DMS153 treated with DMSO at 0.1 percent for 48 hours (cell line): ENCODE results near the gene HS3ST5.
"Not testable (repeated sequence)": the region's sequence is repeated elsewhere in the genome, so short reads cannot be mapped to it uniquely, and the experiment has no call there.

ENCODE experiments used
- DNase-seq: peaks from one replicate; lab custom pipeline; 2025; ENCODE audit not compliant: unreplicated experiment; lab: John Stamatoyannopoulos, UW

HS3ST5 gene

GRCh38 chr6:114280239-114280982, 62.4 kb downstream of the HS3ST5 start:
- no peak for DNase-seq

DNA sequence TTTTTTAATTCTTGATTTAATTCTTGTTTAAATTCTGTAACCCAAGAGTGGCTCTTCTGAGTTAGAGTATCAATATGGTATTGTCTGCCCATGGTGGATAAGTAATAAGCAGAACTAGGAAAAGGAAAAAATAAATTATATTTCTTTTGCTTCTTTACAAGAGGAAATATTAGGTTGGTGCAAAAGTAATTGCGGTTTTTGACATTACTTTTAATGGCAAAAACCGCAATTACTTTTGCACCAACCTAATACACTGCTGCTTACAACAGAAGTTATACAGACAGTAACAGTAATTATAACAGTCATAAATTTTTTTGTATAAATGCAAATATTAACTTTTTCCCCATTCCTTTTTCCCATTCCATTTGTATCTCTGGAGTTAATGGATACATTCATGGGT, 65.6 kb downstream of the HS3ST5 start:
- no peak for DNase-seq

DNA sequence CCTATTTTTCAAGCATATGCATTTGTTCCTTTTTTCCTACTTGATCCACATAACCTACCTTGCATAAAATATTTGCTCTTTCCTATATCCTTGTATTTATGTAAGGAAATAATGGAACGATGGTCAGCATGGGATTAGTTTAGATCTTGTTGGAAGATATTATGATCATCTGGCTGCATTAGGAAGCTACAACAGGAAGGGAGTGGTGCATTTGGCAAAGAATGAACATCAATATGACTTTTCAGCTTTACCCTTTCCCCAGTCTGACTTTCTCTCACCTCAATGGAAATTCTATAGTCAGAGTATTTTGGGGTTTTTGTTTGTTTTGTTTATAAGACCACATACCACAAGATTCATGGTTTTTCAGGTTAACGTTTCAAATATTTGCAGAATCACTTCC, 66.0 kb downstream of the HS3ST5 start:
- DNase-seq = no peak

- DNase-seq = no peak
Measured at GRCh38 chr6:114274836-114275235, 68.0 kb downstream of the HS3ST5 start.

- no peak for DNase-seq
Measured at GRCh38 chr6:114272582-114272981, 70.2 kb downstream of the HS3ST5 start.

DNA sequence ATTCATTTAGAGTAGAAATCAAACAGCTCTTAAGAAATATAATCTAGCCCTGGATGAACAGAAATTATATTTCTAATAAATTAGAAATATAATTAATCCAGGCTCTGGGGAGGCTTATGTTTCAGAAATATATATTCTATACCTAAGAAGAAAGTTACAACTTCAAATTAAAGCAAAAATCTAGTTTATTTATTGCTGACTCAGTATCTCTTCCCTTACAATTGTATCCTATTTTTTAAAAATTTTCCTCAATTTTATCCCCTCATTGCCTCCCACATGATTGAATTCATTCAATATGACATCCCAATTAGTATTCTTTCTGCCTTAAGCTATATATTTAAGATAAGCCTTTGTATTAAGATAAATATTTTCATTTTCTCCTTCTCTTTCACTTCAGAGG, 71.4 kb downstream of the HS3ST5 start:
- no peak for DNase-seq

GRCh38 chr6:114267897-114268296, 74.9 kb downstream of the HS3ST5 start:
- no peak for DNase-seq

- no peak for DNase-seq
Measured at GRCh38 chr6:114260810-114261209, 82.0 kb downstream of the HS3ST5 start.

DNA sequence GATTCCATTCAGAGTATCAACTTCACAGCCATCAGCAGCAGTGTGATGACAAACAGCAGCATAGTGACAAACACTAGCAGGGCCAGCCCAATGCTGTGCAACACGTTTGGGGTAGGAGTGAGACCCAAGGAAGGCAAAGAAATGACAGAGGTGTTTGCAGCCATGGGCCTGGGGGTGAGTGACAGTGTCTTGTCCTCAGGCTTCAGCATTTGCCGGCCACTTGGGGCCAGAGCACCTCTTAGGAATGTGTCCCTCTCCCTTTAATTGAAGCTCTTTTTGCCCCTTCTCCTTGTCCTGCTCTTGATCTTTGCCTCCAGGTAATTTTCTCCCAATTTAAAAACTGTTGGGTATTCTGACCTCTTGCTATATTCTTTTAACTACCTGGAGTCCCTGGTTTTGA, 84.4 kb downstream of the HS3ST5 start:
- DNase-seq = no peak

DNA sequence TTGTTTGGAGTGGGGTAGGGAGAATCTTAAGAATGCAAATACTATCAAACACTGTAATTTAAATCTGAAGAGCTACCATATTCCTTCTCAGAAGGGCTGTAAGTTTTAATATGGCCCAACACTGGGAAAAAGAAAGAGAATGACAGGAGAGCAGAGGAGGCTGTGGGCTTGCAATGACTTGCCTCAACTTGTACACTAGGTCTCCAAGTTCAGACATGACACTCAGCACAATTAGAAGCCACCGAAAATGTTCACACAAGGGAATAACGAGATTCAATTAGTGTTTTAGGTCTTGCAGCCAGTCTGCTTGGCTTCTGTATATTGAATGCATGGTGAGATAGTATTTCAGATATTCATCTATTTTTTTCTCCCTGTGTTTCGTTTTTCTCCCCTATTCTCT, 89.4 kb downstream of the HS3ST5 start:
- DNase-seq = no peak

- DNase-seq = no peak
Measured at GRCh38 chr6:114249522-114249921, 93.3 kb downstream of the HS3ST5 start.

- no peak for DNase-seq
Measured at GRCh38 chr6:114247101-114247500, 95.7 kb downstream of the HS3ST5 start.

DNA sequence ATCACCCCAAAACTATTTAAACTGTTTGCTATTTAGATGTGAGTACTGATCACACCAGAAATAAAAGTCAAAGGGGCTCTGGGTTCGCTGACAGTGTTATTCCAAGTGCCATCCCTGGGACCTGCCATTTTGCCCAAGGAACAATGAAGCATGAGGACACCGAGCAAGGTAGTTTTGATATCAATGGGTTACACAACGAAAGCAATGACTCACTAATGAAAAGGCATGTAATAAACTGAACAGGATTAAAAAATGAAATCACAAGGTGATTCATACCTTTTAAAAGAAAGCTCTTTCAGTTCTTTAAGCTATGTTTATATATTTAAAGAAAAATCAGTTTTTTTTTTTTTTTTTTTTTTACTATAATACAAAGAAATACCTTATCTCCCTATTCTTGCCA, 102.0 kb downstream of the HS3ST5 start:
- no peak for DNase-seq

DNA sequence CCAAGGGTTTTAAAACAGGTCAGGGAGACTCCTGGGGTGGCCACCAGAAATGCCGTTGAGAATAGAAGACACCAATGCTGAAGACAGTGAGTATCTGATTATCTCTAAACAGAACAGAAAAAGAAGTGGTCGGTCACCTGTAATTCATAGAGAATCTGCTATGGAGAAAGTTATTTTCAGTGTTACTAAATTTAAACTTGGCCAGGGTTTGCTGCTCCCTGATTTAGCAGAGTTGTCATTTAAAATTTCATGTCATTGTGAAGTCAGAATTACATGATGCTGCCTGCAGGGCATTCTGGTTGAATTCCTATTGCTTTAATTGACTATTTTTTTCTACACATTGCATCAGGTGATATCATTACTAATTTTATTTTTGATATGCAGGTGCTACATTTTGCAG, 114.1 kb downstream of the HS3ST5 start:
- DNase-seq = no peak

DNA sequence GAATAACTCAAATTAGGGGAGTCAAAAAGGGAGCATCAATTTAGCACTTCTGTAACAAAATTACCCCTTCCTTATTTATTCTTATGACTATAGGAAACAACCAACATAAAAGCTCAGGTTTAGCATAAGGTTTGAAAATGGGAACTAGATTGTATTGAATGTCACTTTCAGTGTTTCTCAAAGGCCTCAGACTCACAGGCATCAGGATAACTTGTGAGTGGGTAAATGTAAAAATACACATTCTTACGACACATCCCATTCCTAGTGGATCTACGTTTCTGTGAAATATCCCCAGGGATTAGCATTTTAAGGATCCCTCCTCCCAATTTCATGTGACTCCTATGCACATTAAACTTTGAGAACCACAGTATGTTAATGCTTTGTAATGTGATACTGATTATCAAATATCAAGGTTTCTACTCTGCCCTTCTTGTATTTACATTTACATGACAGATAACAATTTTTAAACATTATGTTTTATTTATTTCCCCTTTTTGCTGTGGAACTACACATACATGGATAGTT, 114.8 kb downstream of the HS3ST5 start:
- no peak for DNase-seq

- DNase-seq = no peak
Measured at GRCh38 chr6:114220241-114220640, 122.6 kb downstream of the HS3ST5 start.

DNA sequence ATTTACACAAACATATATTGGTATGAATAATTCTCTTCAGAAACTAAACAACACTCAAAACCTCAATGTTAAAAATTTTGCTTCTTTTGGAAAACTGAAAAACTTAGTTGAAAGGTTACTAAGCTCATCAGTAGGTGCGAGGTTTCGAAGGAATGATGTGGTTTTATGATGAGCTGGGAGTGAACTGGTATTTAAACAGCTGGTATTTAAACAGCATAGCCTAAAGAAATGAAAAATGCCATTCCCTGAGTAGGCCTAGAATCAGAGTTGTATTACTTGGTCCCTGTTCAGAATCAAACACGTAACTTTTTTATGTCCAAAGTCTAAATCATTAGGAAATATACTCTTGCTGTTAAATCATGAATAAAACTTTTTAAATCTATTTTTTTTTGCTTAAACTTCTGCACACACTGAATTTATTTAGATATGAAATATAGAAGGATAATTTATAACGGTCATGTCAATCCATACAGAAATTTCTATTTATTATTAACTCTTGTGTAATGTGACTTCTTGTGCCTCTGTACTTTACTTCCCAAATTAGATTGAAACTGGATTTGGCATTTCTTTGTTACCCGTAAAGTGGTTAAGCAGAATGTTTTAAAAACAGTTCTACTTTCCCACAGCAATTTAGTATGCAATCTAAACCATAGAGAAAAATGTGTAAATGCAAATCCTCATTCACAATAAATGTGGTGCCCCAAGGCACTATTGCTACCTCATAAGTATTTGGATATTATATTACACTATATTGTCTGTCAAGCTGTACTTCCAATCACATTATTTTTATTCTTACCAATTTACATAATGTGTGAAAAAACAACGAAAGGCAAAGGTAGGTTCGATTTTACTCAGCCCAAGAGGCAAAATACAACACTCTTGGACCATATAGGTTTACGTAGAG, 124.1 kb downstream of the HS3ST5 start:
- no peak for DNase-seq

DNA sequence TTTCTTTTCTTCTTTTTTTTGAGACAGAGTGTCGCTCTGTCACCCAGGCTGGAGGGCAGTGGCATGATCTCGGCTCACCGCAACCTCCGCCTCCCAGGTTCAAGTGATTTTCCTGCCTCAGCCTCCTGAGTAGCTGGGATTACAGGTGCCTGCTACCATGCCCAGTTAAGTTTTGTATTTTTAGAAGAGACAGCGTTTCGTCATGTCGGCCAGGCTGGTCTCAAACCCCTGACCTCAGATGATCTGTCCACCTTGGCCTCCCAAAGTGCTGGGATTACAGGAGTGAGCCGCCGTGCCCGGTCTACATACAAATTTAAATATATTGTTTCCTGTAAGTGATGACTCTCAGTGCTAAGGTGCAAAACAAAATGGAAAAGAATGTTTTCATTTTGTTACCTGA, 124.8 kb downstream of the HS3ST5 start:
- DNase-seq = not testable (repeated sequence)

DNA sequence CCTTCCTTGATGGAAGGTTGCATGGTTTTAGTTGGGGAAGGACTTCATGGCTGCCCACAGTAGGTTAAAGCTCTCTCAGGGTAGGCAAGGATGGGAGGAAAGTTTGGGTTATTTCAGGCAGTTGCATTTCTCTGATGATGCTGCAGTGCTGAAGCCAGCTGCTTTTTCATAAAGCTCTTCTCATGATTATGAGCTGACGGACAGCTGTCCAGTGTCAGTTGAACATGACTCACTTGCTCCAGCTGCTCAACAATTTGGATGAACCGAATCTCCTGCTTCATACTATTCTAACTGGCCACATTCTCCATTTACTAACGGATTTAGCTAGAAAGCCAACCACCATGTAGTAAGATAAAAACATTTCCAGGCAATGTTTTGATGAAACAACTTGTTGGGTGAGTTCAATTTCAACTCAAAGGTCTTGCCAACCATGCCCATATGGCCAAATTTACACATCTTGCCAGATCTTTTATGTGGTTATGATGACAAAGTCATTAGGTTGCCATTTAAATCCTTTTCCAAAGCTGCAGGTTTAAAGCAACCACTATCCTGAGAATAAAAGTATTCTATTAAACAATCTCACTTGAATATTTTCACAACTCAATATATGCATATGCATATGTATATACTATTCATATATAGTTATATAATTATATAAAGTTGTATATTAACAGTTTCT, 125.9 kb downstream of the HS3ST5 start:
- DNase-seq = no peak

DNA sequence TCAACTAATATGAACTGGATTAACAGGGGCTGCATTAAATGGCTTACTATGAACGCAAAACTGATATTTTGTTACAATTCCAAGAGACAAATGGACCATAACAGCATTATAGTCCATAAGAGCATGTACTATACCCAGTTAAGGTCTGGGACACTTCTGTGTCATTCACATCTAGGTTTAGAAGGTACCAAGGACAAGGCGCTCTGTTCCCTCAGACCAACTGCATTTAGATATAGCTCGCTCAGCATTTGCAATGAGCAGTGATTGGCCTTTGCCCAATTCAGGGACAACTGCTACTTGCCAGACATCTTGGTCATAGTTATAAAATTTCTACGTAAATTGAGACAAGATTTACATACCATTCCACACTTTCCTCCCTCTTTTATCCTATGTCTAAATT, 132.4 kb downstream of the HS3ST5 start:
- DNase-seq = no peak

GRCh38 chr6:114203460-114203859, 139.4 kb downstream of the HS3ST5 start:
- DNase-seq = no peak

DNA sequence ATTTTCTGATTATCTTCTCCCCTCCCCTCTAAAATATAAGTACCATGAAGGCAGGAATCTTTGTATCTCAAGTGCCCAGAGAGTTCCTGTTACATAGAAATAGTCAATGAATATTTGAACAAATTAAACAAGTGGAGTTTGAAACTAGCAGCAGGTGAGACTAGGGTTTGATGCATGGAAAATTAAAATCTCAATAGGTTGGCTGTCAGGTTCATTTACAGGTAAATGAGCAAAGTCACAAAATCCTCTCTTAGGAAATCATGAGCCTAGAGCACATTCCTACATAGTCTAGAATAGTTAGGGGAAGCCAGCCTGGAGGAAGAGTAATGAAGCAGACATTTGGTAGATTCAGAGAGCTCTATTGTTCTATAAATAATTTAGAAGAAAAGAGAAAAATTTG, 140.4 kb downstream of the HS3ST5 start:
- DNase-seq = no peak
